ENCODE measurements around the gene LTB4R. TPM values are rescaled to one million over a fixed set of nuclear protein-coding genes. Genes with fewer than 3 reads are reported as not detected.

Gene LTB4R
- polyA plus RNA-seq, 3 donors from 2014 or later: 12.4 to 13.7 (median 12.7) TPM

DNA sequence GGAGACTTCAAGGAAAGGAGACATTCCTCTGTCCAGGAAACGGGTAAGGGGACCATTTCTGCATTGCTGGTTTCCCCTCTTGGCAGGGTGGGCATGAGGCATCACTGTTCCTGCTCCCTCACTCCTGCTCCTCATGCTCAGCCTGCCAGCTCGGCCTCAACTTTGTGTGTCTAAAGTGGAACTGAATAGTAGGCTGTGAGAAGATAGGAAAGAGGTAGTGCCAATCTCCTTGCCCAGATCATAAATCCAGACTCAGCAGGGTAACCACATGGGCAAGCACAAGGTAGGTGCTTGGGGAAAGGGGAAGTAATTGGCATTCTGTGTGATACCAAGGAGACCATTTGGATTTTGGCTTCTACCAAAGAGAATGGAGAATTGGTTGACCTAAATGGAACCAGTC lies 2.6 kb downstream of the LTB4R start:
- H3K27ac Mint-ChIP-seq: peak overlapping the region; percentile 90 to 99 (median 94)
- peak overlapping the region; percentile 74 to 95 (median 84) for H3K4me3 Mint-ChIP-seq
- H3K4me1 Mint-ChIP-seq: peaks cover 68 to 76% of the 10 kb centered on the region in 2 donors
- H3K9me3 Mint-ChIP-seq: no peaks in the 10 kb centered on the region
- DNase-seq: no peak
- H3K36me3 Mint-ChIP-seq: peaks cover 4 to 15% (median 6%) of the 10 kb centered on the region in 3 donors
- peaks cover 8 to 20% (median 12%) of the 10 kb centered on the region in 3 donors for H3K27me3 Mint-ChIP-seq (ENCODE audit: low read depth in 3 of 3)

- Mint-ChIP-seq H3K27ac (peak overlapping the region; percentile 90 to 99 (median 94)), H3K9me3 (no peaks in the 10 kb centered on the region), H3K36me3 (peaks cover 4 to 9% (median 6%) of the 10 kb centered on the region in 3 donors), H3K27me3 (ENCODE audit: low read depth in 3 of 3) (peaks cover 10 to 20% (median 14%) of the 10 kb centered on the region in 3 donors), H3K4me1 (peaks cover 64 to 69% of the 10 kb centered on the region in 2 donors), H3K4me3 (peak overlapping the region; percentile 74 to 95 (median 84))
- DNase-seq: peak in 1 of 3 donors; percentile 6
Observed at GRCh38 chr14:24314377-24315193, 3.3 kb downstream of the LTB4R start.

DNA sequence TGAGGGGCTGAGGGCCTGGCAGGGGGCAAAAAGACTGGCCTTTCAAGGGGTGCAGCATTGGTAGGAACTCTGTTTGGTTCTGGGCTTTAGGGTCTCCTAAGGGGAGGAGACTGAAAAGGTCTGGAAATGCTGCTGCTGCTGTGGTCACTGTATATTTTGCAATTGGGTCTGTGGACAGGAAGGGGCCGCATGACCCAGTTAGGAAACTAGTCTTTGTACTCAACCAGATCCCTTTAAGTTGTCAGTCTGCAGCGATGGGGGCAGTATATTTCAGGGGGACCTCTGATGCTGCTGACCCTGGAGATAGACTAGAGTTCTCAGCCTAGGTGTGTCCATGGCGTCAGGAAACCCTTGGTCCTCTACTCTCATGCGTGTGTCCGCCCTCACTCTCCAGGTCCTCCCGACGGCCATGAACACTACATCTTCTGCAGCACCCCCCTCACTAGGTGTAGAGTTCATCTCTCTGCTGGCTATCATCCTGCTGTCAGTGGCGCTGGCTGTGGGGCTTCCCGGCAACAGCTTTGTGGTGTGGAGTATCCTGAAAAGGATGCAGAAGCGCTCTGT lies 4.0 kb downstream of the LTB4R start:
- peaks cover 56 to 62% of the 10 kb centered on the region in 2 donors for H3K4me1 Mint-ChIP-seq
- DNase-seq: no peak

GRCh38 chr14:24315807-24316596 lies 4.7 kb downstream of the LTB4R start:
- H3K9me3 Mint-ChIP-seq: no peaks in the 10 kb centered on the region
- peak overlapping the region; percentile 74 to 95 (median 84) for H3K4me3 Mint-ChIP-seq
- H3K4me1 Mint-ChIP-seq: peaks cover 54 to 59% of the 10 kb centered on the region in 2 donors
- H3K27me3 Mint-ChIP-seq (ENCODE audit: low read depth in 3 of 3): peaks cover 9 to 20% (median 18%) of the 10 kb centered on the region in 3 donors
- no peak for DNase-seq
- peak overlapping the region in 5 of 6 donors; percentile 91 to 99 (median 97) for H3K27ac Mint-ChIP-seq
- H3K36me3 Mint-ChIP-seq: peaks cover 4 to 11% (median 9%) of the 10 kb centered on the region in 3 donors

More for the DNA sequence above, 4.0 kb downstream of the LTB4R start:
- H3K4me3 Mint-ChIP-seq: peak overlapping the region; percentile 74 to 95 (median 84)
- H3K27ac Mint-ChIP-seq: peak overlapping the region; percentile 90 to 99 (median 94)
- H3K27me3 Mint-ChIP-seq (ENCODE audit: low read depth in 3 of 3): peaks cover 9 to 21% (median 16%) of the 10 kb centered on the region in 3 donors
- peaks cover 4 to 10% (median 9%) of the 10 kb centered on the region in 3 donors for H3K36me3 Mint-ChIP-seq
- no peaks in the 10 kb centered on the region for H3K9me3 Mint-ChIP-seq

DNA sequence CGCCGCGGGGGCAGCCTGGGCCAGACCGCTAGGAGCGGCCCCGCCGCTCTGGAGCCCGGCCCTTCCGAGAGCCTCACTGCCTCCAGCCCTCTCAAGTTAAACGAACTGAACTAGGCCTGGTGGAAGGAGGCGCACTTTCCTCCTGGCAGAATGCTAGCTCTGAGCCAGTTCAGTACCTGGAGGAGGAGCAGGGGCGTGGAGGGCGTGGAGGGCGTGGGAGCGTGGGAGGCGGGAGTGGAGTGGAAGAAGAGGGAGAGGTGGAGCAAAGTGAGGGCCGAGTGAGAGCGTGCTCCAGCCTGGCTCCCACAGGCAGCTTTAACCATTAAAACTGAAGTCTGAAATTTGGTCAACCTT lies 5.3 kb downstream of the LTB4R start:
- no peak for DNase-seq
- H3K36me3 Mint-ChIP-seq: peaks cover 4 to 12% (median 9%) of the 10 kb centered on the region in 3 donors
- H3K4me3 Mint-ChIP-seq: no peak overlapping the region
- H3K4me1 Mint-ChIP-seq: peaks cover 51 to 57% of the 10 kb centered on the region in 2 donors
- H3K27ac Mint-ChIP-seq: no peak overlapping the region
- H3K9me3 Mint-ChIP-seq: no peaks in the 10 kb centered on the region
- H3K27me3 Mint-ChIP-seq (ENCODE audit: low read depth in 3 of 3): peaks cover 9 to 20% (median 19%) of the 10 kb centered on the region in 3 donors

- H3K27me3 Mint-ChIP-seq (ENCODE audit: low read depth in 3 of 3): peaks cover 9 to 21% (median 17%) of the 10 kb centered on the region in 3 donors
- no peaks in the 10 kb centered on the region for H3K9me3 Mint-ChIP-seq
- H3K4me3 Mint-ChIP-seq: no peak overlapping the region
- H3K36me3 Mint-ChIP-seq: peaks cover 4 to 15% (median 9%) of the 10 kb centered on the region in 3 donors
- no peak for DNase-seq
- peaks cover 44 to 49% of the 10 kb centered on the region in 2 donors for H3K4me1 Mint-ChIP-seq
- H3K27ac Mint-ChIP-seq: peak overlapping the region in 4 of 6 donors; percentile 7 to 56 (median 38)
Observed at GRCh38 chr14:24317141-24317928, 6.0 kb downstream of the LTB4R start.

GRCh38 chr14:24321212-24321975 lies 10.1 kb downstream of the LTB4R start:
- H3K27me3 Mint-ChIP-seq (ENCODE audit: low read depth in 3 of 3): peaks cover 5 to 19% (median 7%) of the 10 kb centered on the region in 3 donors
- H3K27ac Mint-ChIP-seq: no peak overlapping the region
- peaks cover 4 to 15% (median 9%) of the 10 kb centered on the region in 3 donors for H3K36me3 Mint-ChIP-seq
- DNase-seq: no peak
- no peaks in the 10 kb centered on the region for H3K9me3 Mint-ChIP-seq
- peaks cover 13 to 14% of the 10 kb centered on the region in 2 donors for H3K4me1 Mint-ChIP-seq
- H3K4me3 Mint-ChIP-seq: no peak overlapping the region

- peak overlapping the region in 1 of 6 donors; percentile 31 for H3K27ac Mint-ChIP-seq
- no peak overlapping the region for H3K4me3 Mint-ChIP-seq
- H3K27me3 Mint-ChIP-seq (ENCODE audit: low read depth in 3 of 3): peaks cover 4 to 23% (median 5%) of the 10 kb centered on the region in 3 donors
- no peak for DNase-seq
- H3K9me3 Mint-ChIP-seq: no peaks in the 10 kb centered on the region
- H3K36me3 Mint-ChIP-seq: peaks cover 0 to 9% (median 4%) of the 10 kb centered on the region in 3 donors
- peaks cover 12 to 18% of the 10 kb centered on the region in 2 donors for H3K4me1 Mint-ChIP-seq
Observed at GRCh38 chr14:24322672-24323071, 11.4 kb downstream of the LTB4R start.

- Mint-ChIP-seq H3K4me1 (peaks cover 14 to 25% of the 10 kb centered on the region in 2 donors), H3K27me3 (ENCODE audit: low read depth in 3 of 3) (peaks cover 5 to 23% (median 5%) of the 10 kb centered on the region in 3 donors), H3K4me3 (no peak overlapping the region), H3K36me3 (peaks cover 0 to 9% (median 0%) of the 10 kb centered on the region in 3 donors), H3K27ac (peak overlapping the region in 1 of 6 donors; percentile 70), H3K9me3 (no peaks in the 10 kb centered on the region)
- no peak for DNase-seq
Observed at GRCh38 chr14:24323341-24323740, 12.0 kb downstream of the LTB4R start.

- peaks cover 21 to 32% of the 10 kb centered on the region in 2 donors for H3K4me1 Mint-ChIP-seq
- no peaks in the 10 kb centered on the region for H3K9me3 Mint-ChIP-seq
- H3K4me3 Mint-ChIP-seq: no peak overlapping the region
- peaks cover 0 to 9% (median 0%) of the 10 kb centered on the region in 3 donors for H3K36me3 Mint-ChIP-seq
- H3K27ac Mint-ChIP-seq: peak overlapping the region in 1 of 6 donors; percentile 28
- DNase-seq: no peak
- peaks cover 6 to 22% (median 6%) of the 10 kb centered on the region in 3 donors for H3K27me3 Mint-ChIP-seq (ENCODE audit: low read depth in 3 of 3)
Observed at GRCh38 chr14:24324024-24324423, 12.7 kb downstream of the LTB4R start.

DNA sequence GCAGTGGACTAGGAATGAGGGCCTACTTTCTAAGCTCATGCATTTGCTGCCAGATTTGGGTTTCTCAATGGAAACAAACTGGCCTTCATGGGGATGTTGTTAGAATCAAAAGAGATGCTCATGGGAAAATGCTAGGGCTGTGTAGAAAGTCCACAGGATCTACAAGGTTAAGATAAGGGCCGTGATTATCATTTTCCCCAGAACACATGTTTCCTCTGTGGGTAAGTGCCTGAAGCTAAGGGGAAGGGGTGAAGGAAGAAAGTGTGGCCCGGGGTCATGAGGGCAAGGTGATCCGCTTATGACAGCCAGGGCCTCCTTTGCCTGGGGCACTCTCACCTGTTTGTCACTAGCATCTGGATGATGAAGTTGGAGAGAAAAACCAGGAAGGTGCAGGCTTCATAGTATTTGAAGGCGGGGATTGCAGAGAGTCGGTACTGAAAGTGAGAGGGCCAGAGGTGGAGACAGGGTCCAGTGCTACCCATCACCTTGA lies 13.8 kb downstream of the LTB4R start:
- Mint-ChIP-seq H3K27me3 (ENCODE audit: low read depth in 3 of 3) (peaks cover 12 to 27% (median 16%) of the 10 kb centered on the region in 3 donors), H3K9me3 (no peaks in the 10 kb centered on the region), H3K36me3 (peaks cover 0 to 7% (median 0%) of the 10 kb centered on the region in 3 donors), H3K4me3 (no peak overlapping the region), H3K27ac (peak overlapping the region in 3 of 6 donors; percentile 53 to 82 (median 75)), H3K4me1 (peaks cover 31 to 40% of the 10 kb centered on the region in 2 donors)
- DNase-seq: no peak

DNA sequence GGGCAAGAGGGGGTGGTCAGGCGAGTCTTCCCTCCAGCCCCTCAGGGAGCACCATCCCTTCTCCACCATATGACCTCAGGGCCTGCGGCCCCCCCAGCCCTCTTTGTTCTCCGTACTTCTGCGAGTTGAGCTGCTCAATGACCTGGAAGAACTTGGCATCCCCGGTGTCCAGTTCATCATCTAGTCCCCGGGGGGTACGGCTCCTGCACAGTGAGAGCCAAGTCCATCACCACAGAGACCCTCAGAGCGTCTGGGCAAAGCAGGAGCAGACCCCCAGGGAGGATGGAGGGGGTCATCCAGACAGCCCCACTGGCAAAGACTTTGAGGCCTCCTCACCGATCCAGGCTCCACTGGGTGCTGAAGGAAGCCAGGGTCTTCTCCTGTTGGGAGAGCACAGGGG lies 14.7 kb downstream of the LTB4R start:
- H3K27ac Mint-ChIP-seq: peak overlapping the region in 1 of 6 donors; percentile 71

More for the DNA sequence above, 14.7 kb downstream of the LTB4R start:
- peaks cover 0 to 4% (median 0%) of the 10 kb centered on the region in 3 donors for H3K36me3 Mint-ChIP-seq
- H3K27me3 Mint-ChIP-seq (ENCODE audit: low read depth in 3 of 3): peaks cover 11 to 31% (median 16%) of the 10 kb centered on the region in 3 donors
- no peak for DNase-seq
- peaks cover 40 to 49% of the 10 kb centered on the region in 2 donors for H3K4me1 Mint-ChIP-seq
- no peaks in the 10 kb centered on the region for H3K9me3 Mint-ChIP-seq
- no peak overlapping the region for H3K4me3 Mint-ChIP-seq
